Activated CD8-positive, alpha-beta memory T cell treated with anti-CD3 and anti-CD28 coated beads for 1 hour (primary cell): ENCODE measurements around the gene PFKL.

Experiments
- DNase-seq, 2 donors: peaks; one replicate each; pipeline ENCODE4 v3.0.0-alpha.2; 2020; ENCODE audit warnings: low read depth in 1 of 2; ENCODE audit errors: extremely low read depth in 1 of 2

PFKL gene

GRCh38 chr21:44325386-44326271 lies 25.8 kb downstream of the PFKL start:
- no peak for DNase-seq

DNA sequence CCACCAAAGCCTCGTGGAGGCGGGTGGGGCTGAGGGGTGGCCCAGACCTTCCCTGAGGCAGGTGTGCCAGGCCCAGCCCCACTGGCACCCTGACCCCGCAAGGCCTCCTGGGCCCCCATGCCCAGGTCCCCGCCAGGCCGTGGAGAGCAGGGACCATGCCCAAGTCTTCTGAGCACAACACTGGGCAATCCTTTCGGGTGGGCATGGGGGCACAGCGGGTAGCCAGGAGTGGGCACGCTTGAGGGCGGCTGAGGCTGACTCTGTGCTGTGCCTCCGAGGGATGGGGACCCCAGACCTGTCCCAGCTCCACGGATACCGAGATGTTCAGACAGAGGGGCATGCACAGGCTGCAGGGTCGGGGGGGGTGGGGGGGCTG lies 26.4 kb downstream of the PFKL start:
- no peak for DNase-seq

- no peak for DNase-seq
Measured at GRCh38 chr21:44326716-44327602, 27.1 kb downstream of the PFKL start.

DNA sequence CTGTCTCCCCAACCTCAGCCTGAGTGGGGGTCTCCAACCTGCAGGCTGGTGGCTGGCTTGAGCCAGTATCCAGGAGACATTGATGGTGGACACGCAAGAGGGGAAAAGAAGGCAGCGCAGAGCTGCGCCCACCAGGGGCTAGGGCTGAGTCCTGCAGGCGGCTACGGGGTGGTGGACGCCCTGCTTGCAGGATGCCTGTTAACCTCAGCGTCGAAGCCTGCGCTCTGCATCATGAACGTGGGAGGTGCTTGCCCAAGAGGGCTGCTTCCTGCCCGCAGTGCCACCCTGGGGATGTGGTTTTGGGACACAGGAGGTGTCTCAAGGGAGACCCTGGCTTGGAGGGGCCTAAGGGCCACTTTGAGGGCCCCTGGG lies 27.7 kb downstream of the PFKL start:
- DNase-seq: no peak

DNA sequence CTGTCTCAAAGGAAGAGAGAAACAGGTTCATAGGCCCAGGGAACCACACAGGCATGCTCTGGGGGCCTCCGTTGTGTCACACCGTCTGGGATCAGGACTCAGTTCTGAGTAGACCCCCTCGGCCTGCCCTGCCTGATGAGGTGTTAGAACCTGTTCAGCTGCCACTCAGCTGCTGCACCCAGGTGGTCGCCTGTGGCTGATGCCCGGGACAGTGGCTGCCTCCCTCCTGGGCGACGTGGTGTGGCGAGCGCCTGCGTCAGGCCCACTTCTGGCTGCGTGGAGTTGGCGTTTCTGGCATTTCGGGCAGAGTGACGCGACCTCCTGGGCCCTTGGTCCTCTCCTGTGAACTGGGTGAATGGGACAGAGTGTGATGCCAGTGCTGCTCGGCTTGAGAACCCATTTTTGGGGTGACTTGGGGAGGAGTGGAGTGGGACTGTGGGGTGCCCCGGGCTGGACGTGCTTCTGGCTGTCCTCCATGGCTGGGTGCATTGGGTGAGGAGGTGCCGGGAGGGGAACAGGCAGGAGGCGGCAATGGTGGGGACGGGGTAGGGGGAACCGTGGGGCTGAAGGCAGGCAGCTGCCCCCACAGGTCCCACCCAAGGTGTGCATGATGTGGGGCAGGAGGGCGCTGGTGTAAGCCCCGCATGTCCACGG lies 28.5 kb downstream of the PFKL start:
- DNase-seq: no peak

GRCh38 chr21:44329086-44329889 lies 29.4 kb downstream of the PFKL start:
- no peak for DNase-seq

- DNase-seq: no peak
Measured at GRCh38 chr21:44329971-44330681, 30.3 kb downstream of the PFKL start.

- DNase-seq: no peak
Measured at GRCh38 chr21:44330698-44331097, 30.8 kb downstream of the PFKL start.

- no peak for DNase-seq
Measured at GRCh38 chr21:44331209-44331608, 31.4 kb downstream of the PFKL start.

- DNase-seq: no peak
Measured at GRCh38 chr21:44331650-44332307, 31.9 kb downstream of the PFKL start.

- DNase-seq: no peak
Measured at GRCh38 chr21:44332383-44332782, 32.5 kb downstream of the PFKL start.

DNA sequence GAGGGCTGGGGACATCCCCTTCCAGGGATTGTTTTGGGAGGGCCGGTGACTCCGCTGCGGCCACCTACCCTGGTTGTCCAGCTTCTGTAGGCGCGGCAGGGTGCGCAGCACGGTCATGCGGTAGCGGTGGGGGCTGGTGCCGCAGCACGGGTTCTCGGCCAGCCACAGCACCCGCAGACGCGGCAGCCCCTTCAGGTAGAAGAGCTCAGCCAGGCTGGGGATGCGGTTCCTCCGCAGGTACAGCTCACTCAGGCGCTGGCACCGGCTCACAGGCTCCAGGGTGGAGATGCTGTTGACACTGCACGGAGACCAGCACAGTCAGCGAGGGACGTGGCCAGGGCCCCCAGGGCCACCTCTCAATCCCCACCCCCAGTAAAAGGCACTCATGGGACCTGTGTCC lies 33.1 kb downstream of the PFKL start:
- DNase-seq: no peak

- no peak for DNase-seq
Measured at GRCh38 chr21:44333509-44334328, 33.9 kb downstream of the PFKL start.

- DNase-seq: no peak
Measured at GRCh38 chr21:44334329-44335030, 34.6 kb downstream of the PFKL start.

DNA sequence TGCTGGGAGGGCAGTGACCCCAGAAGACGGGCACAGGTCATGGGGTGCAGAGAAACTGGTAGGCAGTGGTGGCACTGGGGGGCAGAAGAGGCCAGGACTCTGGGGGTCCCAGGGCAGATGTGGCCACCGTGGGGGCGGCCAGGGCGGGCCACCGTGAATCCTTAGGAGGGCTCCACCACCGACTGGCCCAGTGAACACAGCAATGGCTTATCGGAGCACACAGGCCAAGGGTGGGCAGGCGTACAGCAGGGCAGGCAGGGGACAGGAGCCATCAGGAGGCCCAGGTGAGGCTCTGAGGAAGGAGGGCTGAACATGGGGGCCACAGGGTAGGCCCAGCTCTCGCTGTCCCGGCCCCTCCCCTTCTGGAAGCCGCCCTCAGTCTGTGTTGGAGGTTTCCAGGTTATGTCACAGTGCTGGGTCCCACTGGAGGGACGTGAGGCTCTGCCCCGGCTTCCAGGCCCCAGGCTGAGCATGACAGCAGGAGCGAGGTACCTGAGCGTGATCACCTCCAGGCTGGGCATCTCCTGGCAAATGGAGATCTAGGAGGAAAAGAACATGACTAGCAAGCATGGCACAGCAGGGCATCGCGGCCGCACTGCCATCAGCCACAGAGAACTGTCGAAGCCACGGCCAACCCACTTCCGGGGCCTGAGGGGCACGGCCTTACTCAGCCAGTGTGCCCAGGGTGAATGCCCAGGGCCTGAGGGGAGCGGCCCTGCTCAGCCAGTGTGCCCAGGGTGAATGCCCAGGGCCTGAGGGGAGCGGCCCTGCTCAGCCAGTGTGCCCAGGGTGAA lies 35.6 kb downstream of the PFKL start:
- DNase-seq: no peak

GRCh38 chr21:44337449-44337848 lies 37.6 kb downstream of the PFKL start:
- DNase-seq: no peak
